Skin epidermis (tissue), 12 donors: ENCODE measurements around the gene KDM3A.

Experiments
- H3K27ac ChIP-seq, 21 experiments: fragments of 200-600 bp; sonication (generic) in 11 of 21; one replicate each; pipeline ENCODE4 v1.5.0; 2020; ENCODE audit warnings: mild to moderate bottlenecking in 3 of 21, inconsistent platforms in 2 of 21, moderate library complexity in 2 of 21
- H3K4me3 ChIP-seq, 7 experiments: fragments of 200-600 bp; sonication (generic) in 2 of 7; one replicate each; pipeline ENCODE4 v1.5.0; 2020; ENCODE audit warnings: inconsistent platforms in 2 of 7, mild to moderate bottlenecking in 2 of 7, moderate library complexity in 1 of 7

Gene KDM3A

DNA sequence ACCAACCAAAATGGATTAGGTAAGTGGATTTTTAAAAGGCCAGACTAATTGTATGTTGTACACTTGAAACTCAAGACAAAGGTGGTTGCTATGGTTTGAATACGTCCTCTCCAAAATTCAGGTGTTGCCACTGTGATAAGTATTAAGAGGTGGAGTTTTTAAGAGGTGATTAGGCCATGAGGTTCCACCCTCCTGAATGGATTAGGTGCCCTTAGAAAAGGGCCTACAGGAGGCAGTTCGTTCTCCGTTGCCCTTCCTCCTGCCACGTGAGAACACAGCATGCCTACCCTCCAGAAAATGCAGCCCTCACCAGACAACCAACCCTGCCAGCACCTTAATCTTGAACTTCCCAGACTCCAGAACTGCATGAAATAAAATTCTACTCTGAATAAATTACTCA is 70.9 kb downstream of the KDM3A start:
- H3K27ac ChIP-seq, result no peak overlapping the region

DNA sequence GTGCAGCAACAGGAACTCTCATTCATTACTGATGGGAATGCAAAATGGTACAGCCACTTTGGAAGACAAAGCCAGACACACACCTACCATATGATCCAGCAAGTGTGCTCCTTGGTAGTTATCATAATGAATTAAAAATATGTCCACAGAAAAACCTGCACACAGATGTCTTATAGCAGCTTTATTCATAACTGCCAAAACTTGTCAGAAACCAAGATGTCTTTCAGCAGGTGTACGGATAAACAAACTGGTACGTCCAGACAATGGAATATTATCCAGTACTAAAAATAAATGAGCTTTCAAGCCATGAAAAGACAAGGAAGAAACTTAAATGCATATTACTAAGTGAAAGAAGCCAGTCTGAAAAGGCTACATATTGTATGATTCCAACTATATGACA is 71.7 kb downstream of the KDM3A start:
- H3K27ac ChIP-seq, result no peak overlapping the region
- no peak overlapping the region for H3K4me3 ChIP-seq

More for the DNA sequence above, 70.9 kb downstream of the KDM3A start:
- H3K4me3 ChIP-seq, result no peak overlapping the region

DNA sequence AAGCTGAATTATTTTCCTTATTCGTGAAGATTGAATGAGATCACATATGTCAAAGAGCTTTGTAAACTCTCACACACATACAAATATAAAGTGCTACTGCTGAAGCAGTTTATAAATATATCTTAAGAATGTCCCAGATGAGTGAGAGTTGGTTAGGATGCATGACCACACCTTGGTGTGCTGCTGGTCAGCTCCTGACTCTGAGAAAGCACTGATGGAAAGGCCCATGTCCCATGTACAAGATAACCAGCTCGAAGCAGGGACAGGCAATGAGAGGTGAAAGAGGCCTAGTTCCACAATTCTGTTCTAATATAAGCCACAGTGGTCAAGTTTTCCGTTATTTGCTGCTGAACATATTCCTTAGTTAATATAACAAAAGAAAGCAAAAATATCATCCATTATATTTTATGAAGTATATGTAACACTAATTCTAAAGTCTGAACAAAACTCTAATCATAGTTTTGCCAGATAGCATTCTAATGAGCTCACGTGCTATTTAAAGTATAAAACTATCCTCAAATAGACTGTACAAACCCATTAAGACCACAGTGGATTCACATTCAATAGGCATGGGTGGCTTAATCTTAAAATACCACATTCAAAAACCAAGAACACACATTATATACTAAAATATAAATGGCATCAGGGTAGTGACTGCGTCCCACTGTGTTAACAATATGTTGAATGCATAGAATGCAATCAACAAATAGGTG is 72.9 kb downstream of the KDM3A start:
- H3K27ac ChIP-seq, result no peak overlapping the region
- no peak overlapping the region for H3K4me3 ChIP-seq

DNA sequence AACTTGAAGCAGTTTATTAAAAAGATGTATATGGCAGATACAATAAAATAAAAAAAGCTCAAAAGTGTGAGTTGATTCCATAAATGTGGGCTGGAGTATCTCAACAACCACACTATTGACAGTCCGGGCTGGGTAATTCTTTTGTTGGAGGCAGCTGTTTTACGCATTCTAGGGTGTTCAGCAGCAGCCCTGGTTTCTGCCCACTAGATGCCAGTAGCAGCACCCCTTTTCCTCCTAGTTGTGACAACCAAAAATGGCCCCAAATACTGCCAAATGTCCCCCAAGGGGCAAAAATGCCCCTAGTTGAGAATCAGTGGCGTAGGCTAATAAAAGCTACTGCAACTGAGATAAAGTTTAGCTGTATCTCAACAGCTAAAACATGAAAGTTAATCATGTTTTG is 77.3 kb downstream of the KDM3A start:
- H3K27ac ChIP-seq, result no peak overlapping the region
- no peak overlapping the region for H3K4me3 ChIP-seq

GRCh38 chr2:86519349-86519748 is 78.2 kb downstream of the KDM3A start:
- Histone ChIP-seq H3K27ac (no peak overlapping the region), H3K4me3 (no peak overlapping the region)

DNA sequence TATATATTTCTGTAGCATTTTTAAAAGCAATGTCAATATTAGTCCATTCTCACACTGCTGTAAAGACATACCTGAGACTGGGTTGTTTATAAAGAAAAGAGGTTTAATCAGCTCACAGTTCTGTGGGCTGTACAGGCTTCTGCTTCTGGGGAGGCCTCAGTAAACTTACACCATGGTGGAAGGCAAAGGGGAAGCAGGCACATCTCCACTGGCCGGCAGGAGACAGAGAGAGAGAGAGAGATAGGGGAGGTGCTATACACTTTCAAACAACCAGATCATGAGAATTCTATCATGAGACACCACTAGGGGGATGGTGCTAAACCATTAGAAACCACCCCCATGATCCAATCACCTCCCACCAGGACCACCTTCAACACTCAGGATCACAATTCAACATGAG is 79.0 kb downstream of the KDM3A start:
- no peak overlapping the region for H3K4me3 ChIP-seq
- H3K27ac ChIP-seq, result no peak overlapping the region

- Histone ChIP-seq H3K27ac (no peak overlapping the region), H3K4me3 (no peak overlapping the region)
Measured at GRCh38 chr2:86521922-86522321, 80.8 kb downstream of the KDM3A start.

DNA sequence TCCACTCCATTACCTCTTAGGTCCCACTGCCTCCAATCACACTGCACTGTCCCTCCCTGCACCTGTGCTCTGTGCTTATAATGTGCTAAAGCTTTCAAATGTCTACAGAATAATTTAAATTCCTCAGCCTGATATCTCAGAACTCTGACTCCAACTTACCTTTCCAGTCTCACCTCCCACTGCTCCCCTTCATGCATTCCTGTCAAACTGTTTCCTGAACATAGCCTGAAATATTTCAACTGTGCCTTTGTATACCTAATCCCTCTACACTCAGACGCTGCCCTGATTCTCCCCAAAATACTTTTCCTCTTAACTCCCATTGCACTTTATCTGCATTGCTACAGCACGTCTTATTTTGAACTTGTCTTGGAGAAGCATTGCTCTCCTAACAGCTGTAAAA is 81.5 kb downstream of the KDM3A start:
- no peak overlapping the region for H3K4me3 ChIP-seq
- no peak overlapping the region for H3K27ac ChIP-seq

GRCh38 chr2:86523491-86523890 is 82.3 kb downstream of the KDM3A start:
- Histone ChIP-seq H3K4me3 (no peak overlapping the region), H3K27ac (no peak overlapping the region)

DNA sequence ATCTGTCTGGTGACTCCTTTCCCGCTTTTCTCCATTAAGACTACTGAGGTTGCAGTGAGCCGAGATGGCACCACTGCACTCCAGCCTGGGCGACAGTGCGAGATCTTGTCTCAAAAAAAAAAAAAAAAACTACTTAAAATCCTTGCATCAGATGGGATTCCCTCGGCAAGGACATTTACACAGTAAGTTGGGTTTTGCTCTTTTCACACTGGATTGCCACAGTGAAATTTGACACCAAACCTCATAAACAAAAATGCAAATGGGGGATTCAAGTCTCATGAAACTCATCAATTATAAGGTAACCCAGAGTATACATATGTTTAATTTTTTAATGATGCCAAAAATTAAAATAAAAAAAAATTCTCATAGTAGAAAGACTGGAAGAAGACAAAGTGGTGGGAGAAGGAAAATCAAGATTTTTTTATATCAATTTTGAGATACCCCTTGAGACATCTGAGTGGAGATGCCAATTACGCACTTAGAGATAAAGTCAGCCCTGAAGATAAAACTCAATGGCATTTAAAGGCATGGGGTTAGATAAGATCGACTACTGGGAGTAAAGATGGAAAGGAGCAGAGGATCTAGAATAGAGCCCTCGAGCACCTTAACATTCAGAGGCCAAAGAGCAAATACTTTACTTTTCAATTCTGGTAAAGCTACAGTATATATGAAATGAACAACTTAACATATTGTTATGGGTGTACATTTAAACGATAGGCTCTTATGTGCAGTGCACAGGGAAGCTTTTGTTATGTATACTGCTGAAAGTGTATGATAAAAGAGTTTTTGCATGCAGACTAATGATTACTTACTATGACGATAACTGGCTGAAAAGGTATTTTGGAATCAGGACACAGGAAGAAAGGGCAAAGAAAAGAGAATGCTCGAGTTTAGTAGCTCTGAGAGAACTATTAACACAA is 84.5 kb downstream of the KDM3A start:
- Histone ChIP-seq H3K27ac (no peak overlapping the region), H3K4me3 (no peak overlapping the region)

DNA sequence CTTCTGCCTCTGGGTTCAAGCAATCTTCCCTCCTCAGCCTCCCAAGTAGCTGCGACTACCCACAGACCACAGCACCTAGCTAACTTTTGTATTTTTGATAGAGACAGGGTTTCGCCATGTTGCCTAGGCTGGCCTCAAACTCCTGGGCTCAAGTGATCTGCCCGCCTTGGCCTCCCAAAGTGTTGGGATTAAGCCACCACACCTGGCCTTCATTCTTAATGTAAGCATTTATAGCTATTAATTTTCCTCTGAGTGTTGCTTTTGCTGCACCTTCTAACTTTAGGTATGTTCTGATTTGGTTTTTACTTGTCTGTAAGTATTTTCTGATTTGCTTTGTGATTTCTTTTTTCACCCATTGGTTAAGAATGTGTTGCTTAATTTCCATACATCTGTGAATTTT is 92.4 kb downstream of the KDM3A start:
- no peak overlapping the region for H3K4me3 ChIP-seq
- no peak overlapping the region for H3K27ac ChIP-seq

GRCh38 chr2:86541334-86541733 is 100.2 kb downstream of the KDM3A start:
- Histone ChIP-seq H3K4me3 (no peak overlapping the region), H3K27ac (no peak overlapping the region)
